ENCODE measurements around the gene B3GNT2.

Gene B3GNT2

DNA sequence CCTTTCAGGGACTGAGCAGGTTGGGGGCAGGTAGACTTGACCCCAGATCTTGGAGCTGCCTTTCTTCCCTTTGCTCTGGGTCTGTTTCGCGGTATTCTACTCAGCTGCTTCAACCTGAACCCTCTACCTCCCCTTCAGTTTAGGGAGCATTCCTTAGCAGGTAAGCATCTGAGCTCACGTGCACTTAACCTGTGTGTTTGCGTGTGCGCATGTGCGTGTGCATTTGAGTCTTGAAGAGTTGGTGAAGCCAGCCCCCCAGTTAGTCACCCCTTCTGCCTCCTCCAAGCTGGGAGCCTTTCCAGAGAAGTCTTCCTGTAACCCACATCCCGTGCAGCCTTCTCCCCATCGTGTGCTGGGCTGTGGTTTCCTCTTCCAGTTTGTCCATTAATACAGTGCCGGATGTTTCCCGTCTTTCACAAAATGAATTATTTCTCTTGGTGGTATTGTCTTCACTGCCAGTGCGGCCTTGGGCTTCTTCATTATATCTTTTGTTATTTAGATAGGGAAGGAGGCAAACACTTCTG, 33.2 kb downstream of the B3GNT2 start:
- Mint-ChIP-seq H3K4me3 (no peak overlapping the region), H3K36me3 (peaks cover 12% of the 10 kb centered on the region), H3K27ac (peak overlapping the region; percentile 41), H3K4me1 (ENCODE audit: low read depth) (peaks cover 28% of the 10 kb centered on the region), H3K27me3 (no peaks in the 10 kb centered on the region), H3K9me3 (ENCODE audit: low read depth) (no peaks in the 10 kb centered on the region)

DNA sequence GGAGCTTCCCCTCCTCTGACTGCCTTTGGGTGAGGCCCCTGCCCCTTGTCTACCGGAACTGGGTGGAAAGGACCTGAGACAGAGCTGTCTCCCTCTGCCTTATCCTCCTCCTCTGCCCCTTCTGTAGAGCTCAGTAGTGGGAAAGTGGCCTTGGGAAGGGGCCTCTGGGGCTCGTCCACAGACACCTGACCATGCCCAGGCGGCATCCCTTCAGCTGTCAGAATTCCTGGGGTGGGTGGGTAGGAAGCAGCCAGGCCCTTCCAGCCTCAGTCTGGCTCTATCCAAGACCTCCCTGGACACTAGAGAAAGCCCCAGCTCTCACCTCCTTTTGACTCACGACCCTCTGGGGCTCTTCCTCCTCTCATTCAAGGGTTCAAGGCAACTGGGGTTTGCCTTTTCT, 35.6 kb downstream of the B3GNT2 start:
- H3K4me3 Mint-ChIP-seq, result no peak overlapping the region
- peaks cover 2% of the 10 kb centered on the region for H3K36me3 Mint-ChIP-seq
- peaks cover 16% of the 10 kb centered on the region for H3K4me1 Mint-ChIP-seq (ENCODE audit: low read depth)
- H3K27me3 Mint-ChIP-seq, result no peaks in the 10 kb centered on the region
- no peaks in the 10 kb centered on the region for H3K9me3 Mint-ChIP-seq (ENCODE audit: low read depth)
- H3K27ac Mint-ChIP-seq, result no peak overlapping the region

DNA sequence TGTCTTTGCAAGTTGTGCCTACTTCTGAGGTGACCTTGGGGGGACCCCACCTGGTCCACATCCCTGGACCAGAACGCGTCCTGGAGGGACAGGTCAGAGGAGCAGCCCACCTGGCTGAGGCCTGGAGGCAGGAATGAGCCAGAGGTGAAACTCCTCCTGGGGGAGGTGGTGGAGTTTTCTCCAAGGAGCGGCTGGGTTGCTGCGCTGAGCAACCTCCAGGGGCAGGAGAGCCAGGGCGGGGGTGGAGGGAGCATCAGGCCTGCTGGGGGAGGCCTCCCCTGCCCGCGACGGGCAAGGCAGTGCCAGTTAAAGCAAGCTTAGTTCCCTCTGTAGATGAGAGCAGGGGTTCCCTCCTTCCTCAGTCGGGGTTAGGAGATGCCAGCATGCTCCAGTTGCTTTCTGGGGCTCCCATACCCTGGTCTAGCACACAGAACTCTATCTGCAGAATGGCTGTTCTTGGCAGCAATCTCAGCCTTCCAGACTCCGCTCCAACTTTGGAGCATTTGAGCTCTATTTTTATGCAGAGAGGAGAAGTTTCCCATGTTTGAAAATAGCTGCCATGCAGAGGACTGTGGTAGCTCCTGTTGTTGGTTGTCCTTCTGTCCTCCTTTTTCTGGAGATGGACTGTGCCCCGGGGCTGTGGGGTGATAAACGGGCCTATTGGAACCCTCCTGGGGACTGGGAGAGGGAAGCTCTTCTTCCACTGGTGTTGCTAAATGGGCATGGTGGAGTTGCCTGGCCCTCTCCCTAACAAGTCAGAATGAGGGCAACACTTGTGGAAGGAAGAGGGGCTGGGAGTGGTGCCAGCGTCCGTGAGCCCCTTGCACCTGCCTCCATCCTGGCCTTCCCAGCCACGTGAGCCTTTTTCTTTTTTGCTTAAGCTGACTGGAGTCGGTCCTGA, 39.1 kb downstream of the B3GNT2 start:
- Mint-ChIP-seq H3K9me3 (ENCODE audit: low read depth) (no peaks in the 10 kb centered on the region), H3K4me1 (ENCODE audit: low read depth) (peaks cover 4% of the 10 kb centered on the region), H3K27ac (no peak overlapping the region), H3K36me3 (peaks cover 2% of the 10 kb centered on the region), H3K27me3 (no peaks in the 10 kb centered on the region), H3K4me3 (no peak overlapping the region)

DNA sequence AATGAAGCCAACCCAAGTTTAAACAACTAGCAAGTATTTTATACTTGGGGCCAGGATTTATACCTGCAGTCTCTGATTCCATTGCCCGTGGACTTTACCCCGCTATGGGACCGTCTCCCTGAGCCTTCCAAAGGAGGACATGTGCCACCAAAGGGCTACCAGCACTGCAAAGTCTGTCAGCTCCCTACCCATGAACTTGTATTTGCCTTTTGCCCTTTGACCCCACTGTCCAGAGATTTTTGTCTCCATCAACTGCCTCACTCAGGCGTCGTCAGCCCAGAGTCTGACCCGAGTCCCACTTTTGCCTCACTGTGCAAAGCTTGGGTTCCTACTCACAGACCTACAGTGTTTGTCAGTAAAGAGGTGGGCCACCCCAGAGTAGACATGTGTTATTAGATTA, 40.6 kb downstream of the B3GNT2 start:
- H3K9me3 Mint-ChIP-seq (ENCODE audit: low read depth), result no peaks in the 10 kb centered on the region
- peak overlapping the region; percentile 10 for H3K27ac Mint-ChIP-seq
- H3K4me3 Mint-ChIP-seq, result no peak overlapping the region
- peaks cover 2% of the 10 kb centered on the region for H3K36me3 Mint-ChIP-seq
- H3K27me3 Mint-ChIP-seq, result no peaks in the 10 kb centered on the region
- H3K4me1 Mint-ChIP-seq (ENCODE audit: low read depth), result no peaks in the 10 kb centered on the region

DNA sequence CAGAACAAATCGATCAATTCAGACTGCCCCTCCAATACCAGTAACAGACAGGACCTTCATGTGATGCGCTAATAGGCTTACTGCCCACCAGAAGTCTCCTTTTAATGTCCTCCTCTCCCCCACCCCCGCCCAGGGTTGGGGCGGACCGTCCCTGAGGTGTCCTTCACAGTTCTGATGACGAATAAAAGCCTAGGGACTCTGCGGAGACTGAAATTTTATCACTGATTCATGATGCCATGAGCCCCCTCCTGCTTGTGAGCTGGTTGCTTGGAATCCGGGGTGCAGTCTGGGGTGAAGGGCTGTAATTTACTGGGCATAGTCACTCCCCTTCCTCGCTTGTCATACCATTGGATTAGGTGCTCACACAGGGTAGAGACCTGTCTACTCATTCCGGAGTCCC, 42.3 kb downstream of the B3GNT2 start:
- Mint-ChIP-seq H3K4me1 (ENCODE audit: low read depth) (no peaks in the 10 kb centered on the region), H3K36me3 (peaks cover 2% of the 10 kb centered on the region), H3K27ac (no peak overlapping the region), H3K27me3 (no peaks in the 10 kb centered on the region), H3K9me3 (ENCODE audit: low read depth) (no peaks in the 10 kb centered on the region), H3K4me3 (no peak overlapping the region)

DNA sequence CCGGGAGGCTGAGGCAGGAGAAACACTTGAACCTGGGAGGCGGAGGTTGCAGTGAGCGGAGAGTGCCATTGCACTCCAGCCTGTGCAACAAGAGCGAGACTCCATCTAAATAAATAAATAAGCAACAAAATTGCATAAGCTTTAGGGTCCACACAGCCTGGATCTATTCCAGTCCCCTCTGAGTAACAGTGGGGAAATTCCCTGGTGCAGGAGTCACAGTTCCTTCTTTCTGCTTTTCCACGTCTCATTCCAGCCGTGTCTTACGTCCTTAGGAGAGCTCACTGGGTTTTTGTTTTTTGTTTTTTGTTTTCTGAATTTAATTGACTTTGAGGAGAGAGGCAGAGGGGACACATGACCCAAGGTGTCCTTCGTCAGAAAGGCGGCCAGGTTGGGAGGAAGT, 44.6 kb downstream of the B3GNT2 start:
- Mint-ChIP-seq H3K4me3 (no peak overlapping the region), H3K9me3 (ENCODE audit: low read depth) (no peaks in the 10 kb centered on the region), H3K27me3 (no peaks in the 10 kb centered on the region), H3K4me1 (ENCODE audit: low read depth) (no peaks in the 10 kb centered on the region), H3K36me3 (no peaks in the 10 kb centered on the region), H3K27ac (no peak overlapping the region)

DNA sequence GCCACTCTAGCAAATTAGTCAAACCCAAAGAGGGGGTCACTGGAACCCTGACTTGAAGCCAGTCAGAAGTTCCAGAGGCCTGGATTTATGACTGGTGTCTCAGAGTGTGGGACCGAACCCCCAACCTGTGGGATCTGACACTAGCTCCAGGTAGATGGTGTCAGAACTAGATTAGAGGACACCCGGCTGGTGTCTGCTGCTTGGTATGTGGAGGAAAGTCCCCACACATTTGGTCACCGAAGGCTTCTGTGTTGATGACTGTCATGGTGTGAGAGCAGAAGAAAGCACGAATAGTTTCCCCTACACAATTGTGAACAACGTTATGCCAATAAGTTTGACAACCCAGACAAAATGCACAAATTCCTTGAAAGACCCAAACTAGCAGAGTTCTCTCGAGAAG, 48.1 kb downstream of the B3GNT2 start:
- Mint-ChIP-seq H3K4me1 (ENCODE audit: low read depth) (no peaks in the 10 kb centered on the region), H3K4me3 (no peak overlapping the region), H3K9me3 (ENCODE audit: low read depth) (no peaks in the 10 kb centered on the region), H3K36me3 (no peaks in the 10 kb centered on the region), H3K27me3 (no peaks in the 10 kb centered on the region), H3K27ac (no peak overlapping the region)

DNA sequence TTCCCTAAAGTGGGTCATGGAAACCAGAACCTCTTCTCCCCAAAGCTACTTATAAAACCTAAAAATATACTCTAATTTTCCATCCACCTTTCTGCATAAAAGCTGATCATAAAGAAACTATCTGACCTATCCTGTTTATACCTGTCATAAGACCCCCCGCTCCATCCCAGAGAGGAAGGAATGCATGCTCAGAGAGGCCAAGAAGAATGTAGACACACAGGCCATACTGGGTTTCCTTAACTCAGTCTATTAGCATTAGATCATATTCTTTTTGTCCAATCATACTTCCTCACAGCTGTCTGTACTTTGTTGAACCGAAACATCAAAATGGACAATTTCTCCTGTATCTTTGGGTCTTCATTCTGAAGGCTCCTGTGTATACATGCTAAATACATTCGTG, 52.3 kb downstream of the B3GNT2 start:
- Mint-ChIP-seq H3K4me3 (no peak overlapping the region), H3K27me3 (no peaks in the 10 kb centered on the region), H3K9me3 (ENCODE audit: low read depth) (no peaks in the 10 kb centered on the region), H3K27ac (no peak overlapping the region), H3K36me3 (no peaks in the 10 kb centered on the region), H3K4me1 (ENCODE audit: low read depth) (no peaks in the 10 kb centered on the region)

DNA sequence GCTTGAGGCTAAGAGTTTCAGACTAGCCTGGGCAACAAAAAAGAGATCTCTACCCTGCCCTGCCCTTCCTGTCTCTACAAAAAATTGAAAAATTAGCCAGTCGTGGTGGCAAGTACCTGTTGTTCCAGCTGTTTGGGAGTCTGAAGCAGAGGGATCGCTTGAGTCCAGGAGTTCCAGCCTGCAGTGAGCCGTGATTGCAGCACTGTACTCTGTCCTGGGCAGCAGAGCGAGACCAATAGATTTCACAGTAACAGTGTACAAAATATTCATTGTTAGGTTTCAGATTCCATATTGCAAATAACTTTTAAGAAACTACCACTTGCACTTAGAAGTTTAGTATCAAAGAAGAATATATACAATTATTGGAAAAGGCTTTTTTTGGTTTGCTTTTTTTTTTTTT, 54.3 kb downstream of the B3GNT2 start:
- no peaks in the 10 kb centered on the region for H3K4me1 Mint-ChIP-seq (ENCODE audit: low read depth)
- H3K27ac Mint-ChIP-seq, result no peak overlapping the region
- no peaks in the 10 kb centered on the region for H3K9me3 Mint-ChIP-seq (ENCODE audit: low read depth)
- no peaks in the 10 kb centered on the region for H3K27me3 Mint-ChIP-seq
- no peaks in the 10 kb centered on the region for H3K36me3 Mint-ChIP-seq
- H3K4me3 Mint-ChIP-seq, result no peak overlapping the region

DNA sequence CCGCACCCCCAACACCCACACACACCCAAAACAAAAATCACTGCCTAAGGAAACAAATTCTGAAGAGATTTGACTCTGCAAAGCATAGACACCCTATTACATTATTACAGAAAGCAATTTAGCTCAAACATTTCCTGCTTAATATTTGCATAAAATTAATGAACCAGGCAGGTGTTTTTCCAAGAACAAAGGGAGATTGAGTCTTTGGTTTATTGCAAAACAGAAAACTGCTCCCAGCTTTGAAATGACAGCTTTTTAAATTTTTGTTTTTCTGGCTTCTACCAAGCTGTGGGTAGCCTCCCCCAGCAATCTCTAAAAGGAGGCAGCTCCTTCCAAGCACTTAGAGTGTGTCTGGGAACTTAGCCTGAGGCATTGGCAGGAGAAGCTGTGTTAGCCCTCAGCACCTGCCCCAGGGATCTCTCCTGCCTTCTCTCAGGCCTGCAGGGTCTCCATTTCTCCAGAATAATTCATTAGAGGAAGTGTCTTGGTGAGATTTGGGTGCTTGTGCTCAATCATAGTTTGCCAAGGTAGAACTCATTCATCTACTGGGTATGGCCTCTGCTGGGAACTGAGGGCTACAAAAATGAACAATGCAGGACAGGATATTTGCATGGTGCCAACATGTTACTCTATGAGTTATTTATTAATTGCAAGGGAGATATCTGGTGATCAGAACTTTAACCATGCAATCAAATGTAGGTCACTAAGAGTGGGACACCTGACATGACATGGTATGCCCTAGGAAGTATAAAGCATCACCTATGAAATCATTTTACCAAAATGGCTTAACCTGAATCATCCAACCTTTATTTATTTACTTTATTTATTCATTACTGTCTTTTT, 58.7 kb downstream of the B3GNT2 start:
- Mint-ChIP-seq H3K4me3 (no peak overlapping the region), H3K27ac (no peak overlapping the region), H3K4me1 (ENCODE audit: low read depth) (peaks cover 3% of the 10 kb centered on the region)

DNA sequence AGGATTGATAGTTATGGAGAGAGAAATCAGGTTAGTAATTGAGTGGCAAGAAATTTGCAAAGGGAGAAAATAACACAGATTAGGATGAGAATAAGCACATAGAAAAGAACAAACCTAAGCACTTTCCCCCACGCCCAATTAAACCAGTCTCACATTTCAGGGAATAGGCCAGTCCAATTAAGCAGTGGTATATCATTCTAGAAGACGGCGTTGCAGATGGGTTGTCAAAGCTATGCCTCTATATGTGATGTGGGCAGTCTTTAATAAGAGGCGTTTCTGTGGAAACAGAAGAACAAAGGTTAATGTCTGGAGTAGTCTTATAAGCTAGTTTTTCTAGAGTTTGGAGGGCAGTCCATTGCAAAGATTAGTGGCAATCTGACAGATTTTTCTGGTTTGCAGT, 61.6 kb downstream of the B3GNT2 start:
- Mint-ChIP-seq H3K4me1 (ENCODE audit: low read depth) (peaks cover 3% of the 10 kb centered on the region), H3K4me3 (no peak overlapping the region), H3K36me3 (peaks cover 4% of the 10 kb centered on the region), H3K27ac (no peak overlapping the region), H3K9me3 (ENCODE audit: low read depth) (no peaks in the 10 kb centered on the region), H3K27me3 (no peaks in the 10 kb centered on the region)

More for the DNA sequence above, 58.7 kb downstream of the B3GNT2 start:
- H3K27me3 Mint-ChIP-seq, result no peaks in the 10 kb centered on the region
- no peaks in the 10 kb centered on the region for H3K9me3 Mint-ChIP-seq (ENCODE audit: low read depth)
- H3K36me3 Mint-ChIP-seq, result peaks cover 4% of the 10 kb centered on the region

DNA sequence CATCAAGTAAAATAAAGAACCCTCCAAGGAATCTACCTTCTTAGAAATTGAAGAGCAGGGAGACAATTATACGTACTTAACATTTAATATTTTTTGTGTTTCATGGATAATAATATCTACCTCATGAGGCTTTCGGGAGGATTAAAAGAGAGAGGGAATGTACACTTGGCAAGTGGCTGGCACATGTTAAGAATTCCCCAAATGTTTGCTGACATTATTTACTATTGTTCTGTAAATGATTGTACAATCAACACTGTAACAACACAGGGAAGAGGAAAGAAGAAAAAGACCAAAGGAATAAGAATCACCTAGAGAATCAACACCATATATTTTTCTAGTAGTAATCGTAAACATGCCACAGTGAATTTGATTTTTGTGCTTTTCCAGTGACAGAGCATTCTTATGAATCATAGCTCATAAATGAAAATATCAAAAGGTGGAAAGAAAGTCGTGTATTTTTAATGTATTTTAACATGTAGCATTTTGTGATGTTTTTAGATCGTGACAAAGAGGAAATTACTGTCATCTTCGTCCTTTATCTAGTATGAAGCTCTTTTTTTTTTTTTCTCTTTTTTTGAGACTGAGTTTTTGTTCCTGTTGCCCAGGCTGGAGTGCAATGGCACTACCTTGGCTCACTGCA, 67.3 kb downstream of the B3GNT2 start:
- Mint-ChIP-seq H3K4me3 (no peak overlapping the region), H3K36me3 (peaks cover 2% of the 10 kb centered on the region), H3K9me3 (ENCODE audit: low read depth) (no peaks in the 10 kb centered on the region), H3K4me1 (ENCODE audit: low read depth) (no peaks in the 10 kb centered on the region), H3K27me3 (no peaks in the 10 kb centered on the region), H3K27ac (no peak overlapping the region)

DNA sequence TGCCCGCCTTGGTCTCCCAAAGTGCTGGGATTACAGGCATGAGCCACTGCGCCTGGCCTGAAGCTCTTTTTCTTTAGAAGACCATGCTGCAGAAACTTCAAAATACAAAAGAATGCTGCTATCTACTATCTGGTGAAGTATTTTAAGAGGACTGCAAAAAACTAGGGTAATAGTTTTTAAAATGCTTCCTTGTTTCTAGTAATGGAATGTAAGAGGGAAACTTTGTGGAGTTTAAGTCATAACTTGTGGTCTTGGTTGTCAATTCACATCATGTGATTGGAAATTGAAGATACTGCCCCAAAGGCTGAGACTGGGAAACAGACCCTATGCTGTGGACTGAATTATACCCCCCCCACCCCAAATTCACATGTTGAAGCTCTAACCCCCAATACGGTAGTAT, 68.3 kb downstream of the B3GNT2 start:
- no peak overlapping the region for H3K4me3 Mint-ChIP-seq
- H3K27ac Mint-ChIP-seq, result no peak overlapping the region
- H3K27me3 Mint-ChIP-seq, result no peaks in the 10 kb centered on the region
- peaks cover 2% of the 10 kb centered on the region for H3K36me3 Mint-ChIP-seq
- H3K4me1 Mint-ChIP-seq (ENCODE audit: low read depth), result no peaks in the 10 kb centered on the region
- H3K9me3 Mint-ChIP-seq (ENCODE audit: low read depth), result no peaks in the 10 kb centered on the region

DNA sequence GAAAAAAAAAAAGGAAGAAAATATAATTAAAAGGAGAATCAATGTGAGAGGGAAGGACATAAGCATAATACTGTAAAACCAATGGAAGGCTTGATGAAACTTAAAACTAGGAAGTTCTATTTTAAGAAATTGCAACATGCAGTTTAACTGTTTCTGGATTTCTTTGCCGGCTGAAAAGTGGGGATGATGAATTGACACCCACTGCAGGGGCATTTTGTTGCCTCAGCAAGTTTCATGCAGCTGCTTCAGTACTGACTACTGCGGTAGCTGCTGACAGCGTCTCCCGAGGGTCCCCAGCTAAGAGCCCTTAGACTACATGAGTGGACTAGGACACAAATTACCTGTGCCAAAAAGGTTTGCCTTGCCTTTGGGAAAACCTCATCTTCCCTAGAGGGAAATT, 69.2 kb downstream of the B3GNT2 start:
- Mint-ChIP-seq H3K4me3 (no peak overlapping the region), H3K27me3 (no peaks in the 10 kb centered on the region), H3K4me1 (ENCODE audit: low read depth) (no peaks in the 10 kb centered on the region), H3K36me3 (peaks cover 2% of the 10 kb centered on the region), H3K27ac (no peak overlapping the region), H3K9me3 (ENCODE audit: low read depth) (no peaks in the 10 kb centered on the region)

Measured in activated naive CD8-positive, alpha-beta T cell (primary cell).